Heart left ventricle (tissue), 16 donors: ENCODE results near the gene KRTAP10-6. TPM values are rescaled to one million over a fixed set of nuclear protein-coding genes. Genes with fewer than 3 reads are reported as not detected.
"Not testable (repeated sequence)": the region's sequence is repeated elsewhere in the genome, so short reads cannot be mapped to it uniquely, and the experiment has no call there.

Experiments
- ATAC-seq, 4 donors: fragments of 200-7000 bp; cut with Tn5 transposase; one replicate each; pipeline ENCODE4 v1.9.1; 2020 to 2022; ENCODE audit warnings: moderate library complexity in 4 of 4, mild to moderate bottlenecking in 3 of 4, moderate number of reproducible peaks in 1 of 4
- DNase-seq, 5 donors: peaks; one replicate each; pipeline ENCODE4 v3.0.0-alpha.2; 2020
- H3K27ac ChIP-seq, 12 donors: fragments of 200-600 bp; sonication (generic) in 4 of 12; one replicate each; pipeline versions ENCODE4 v1.5.0 to v1.8.0; 2016 to 2022; ENCODE audit warnings: mild to moderate bottlenecking in 2 of 12
- H3K27me3 ChIP-seq, 9 donors: fragments of 200-600 bp; sonication (generic) in 2 of 9; one replicate each; pipeline versions ENCODE4 v1.5.1 to v1.8.0; 2016 to 2022; ENCODE audit warnings: mild to moderate bottlenecking in 3 of 9
- H3K36me3 ChIP-seq, 9 donors: fragments of 200-600 bp; sonication (generic) in 2 of 9; one replicate each; pipeline versions ENCODE4 v1.5.0 to v1.8.0; 2018 to 2022; ENCODE audit warnings: mild to moderate bottlenecking in 2 of 9
- H3K4me1 ChIP-seq, 12 donors: fragments of 200-600 bp; sonication (generic) in 4 of 12; one replicate each; pipeline versions ENCODE4 v1.5.0 to v1.8.0; 2016 to 2022; ENCODE audit warnings: mild to moderate bottlenecking in 3 of 12
- H3K4me3 ChIP-seq, 12 donors: fragments of 200-600 bp; sonication (generic) in 4 of 12; one replicate each; pipeline versions ENCODE4 v1.5.0 to v1.8.0; 2017 to 2022; ENCODE audit warnings: mild to moderate bottlenecking in 9 of 12, moderate library complexity in 4 of 12
- H3K9me3 ChIP-seq, 12 donors: fragments of 200-600 bp; sonication (generic) in 4 of 12; one replicate each; pipeline versions ENCODE4 v1.5.0 to v1.8.0; 2016 to 2022; ENCODE audit warnings: mild to moderate bottlenecking in 1 of 12
- CTCF ChIP-seq, 12 donors: fragments of 200-600 bp; sonication (generic) in 4 of 12; IDR thresholded peaks; one replicate each; pipeline versions ENCODE4 v1.5.0 to v1.8.0; 2018 to 2022; ENCODE audit warnings: antibody characterized with exemption in 12 of 12, mild to moderate bottlenecking in 5 of 12
- POLR2A ChIP-seq, 2 donors: fragments of 450-650 bp; IDR thresholded peaks; one replicate each; pipeline ENCODE4 v1.6.1; 2017; ENCODE audit warnings: antibody characterized with exemption in 2 of 2, mild to moderate bottlenecking in 2 of 2, moderate library complexity in 2 of 2
- WGBS, 4 donors: extraction: QIAGEN DNeasy Blood & Tissue Kit in 2 of 4; methylation state at CpG; one replicate each; pipeline versions ENCODE4 v1.1.5 to v1.1.7; 2013 to 2018; 5-methylcytosine and 5-hydroxymethylcytosine counted together
- intact Hi-C, 10 donors: fragments of 100-400 bp; cut with DNase I; formaldehyde crosslinking; loops; one replicate each; pipeline versions ENCODE4 v1.11.1 to v1.14.2; 2022
- polyA plus RNA-seq, 2 donors: library from polyadenylated mRNA; stranded (reverse); fragments of 200-250 nt; gene quantifications; one replicate each; pipeline ENCODE4 v1.2.3, GENCODE V29; 2013
- total RNA-seq, 9 donors: library from RNA; depleted of rRNA in 2 of 9; stranded (reverse); fragments of >200 nt in 2 of 9; fragmentation: NEBNext Ultra II Directional in 3 of 9; extraction: Animal tissue kit (Norgen Biotek cat#: 25700) in 3 of 9; gene quantifications; one replicate each; pipeline versions ENCODE4 v1.1.0 to v1.2.4, GENCODE V29; 2016 to 2023
- donor health status: ischemic (EF 13 %, LVEDD 7.1; RV severe dilation, severe dysfunction).
- donor health status: healthy with polysubstance abuse.
- donor health status: DM: no; HTN: yes; CAD: no.
- donor health status: DM: no; HTN: no; CAD: no.
- donor health status: ischemic (EF 25% LVEDD 6.9; RV normal size, moderate dysfunction).
- donor health status: ischemic (EF 25% LVEDD 5.7; RV mildly dilated, moderate dysfunction).
- donor health status: healthy.
- donor health status: DM: yes; HTN: yes; CAD: no.
- donor health status: ischemic (EF 35%, LVEDD 5.7; RV mildly dilated, moderate dysfunction).
- donor health status: nonischemic (EF 11% LVEDD 7.7; RV severe dilation, severe dysfunction).
- donor health status: DM: yes; HTN: yes; CAD: no.
- donor health status: PGD.
- donor health status: ischemic (EF 29% LVEDD 5.4; RV normal size, mild dysfunction).
- donor health status: nonischemic (EF 23%, LVEDD 6.1; RV moderate dilation, normal function).

The KRTAP10-6 gene
- total and polyA plus RNA-seq, 11 donors = not detected

DNA sequence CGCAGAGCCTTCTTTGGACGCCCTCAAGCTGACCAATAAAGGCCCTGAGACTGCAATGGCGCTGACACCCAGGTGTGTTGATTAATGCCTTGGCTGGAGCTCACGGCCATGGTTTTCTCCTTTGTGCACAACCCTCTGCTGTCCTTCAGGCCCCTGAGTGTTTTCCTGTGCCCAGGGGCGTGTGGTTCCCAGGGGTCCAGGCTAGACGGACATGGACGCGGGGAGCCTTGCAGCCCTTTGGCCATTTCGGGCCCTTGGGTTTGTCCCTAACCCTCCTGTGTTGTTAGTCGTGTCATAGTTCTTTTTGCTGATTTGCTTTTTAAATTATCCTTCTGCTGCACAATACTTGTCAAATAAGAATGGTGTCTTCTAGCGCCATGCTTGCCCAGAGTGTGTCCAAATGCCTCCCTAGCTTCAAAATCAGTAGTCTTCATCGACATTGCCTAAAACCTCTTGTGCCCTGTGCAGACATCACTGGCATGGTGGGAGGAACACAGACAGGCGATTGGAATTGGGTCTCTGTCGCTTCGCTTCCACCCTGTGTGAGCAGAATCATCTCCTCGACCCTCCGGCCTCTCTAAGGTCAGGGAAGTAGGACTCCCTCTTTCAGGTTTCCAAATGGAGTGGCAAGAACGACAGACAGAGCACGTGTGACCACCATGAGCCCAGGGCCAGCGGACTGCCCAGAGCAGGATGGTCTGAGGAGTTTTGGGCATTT lies 16.8 kb downstream of the KRTAP10-6 start:
- intact Hi-C loops = no loop called here
- Histone ChIP-seq H3K27ac (no peak overlapping the region), H3K36me3 (no peaks in the 10 kb centered on the region), H3K4me1 (no peaks in the 10 kb centered on the region), H3K4me3 (no peak overlapping the region), H3K9me3 (peaks cover 0 to 36% (median 9%) of the 10 kb centered on the region in 12 donors), H3K27me3 (peaks cover 0 to 17% (median 0%) of the 10 kb centered on the region in 9 donors)
- no peak for DNase-seq
- 83 to 87% (median 86%) methylated on average over 17 to 20 of the region's 20 CpGs for WGBS, 4 donors
- no peak for ATAC-seq
- TF ChIP-seq CTCF (IDR thresholded peaks at IDR 0.05) (no peak), POLR2A (IDR thresholded peaks at IDR 0.05) (no peak)

- TF ChIP-seq POLR2A (IDR thresholded peaks at IDR 0.05) = no peak
- TF ChIP-seq CTCF (IDR thresholded peaks at IDR 0.05) = no peak
- Histone ChIP-seq H3K9me3 (peaks cover 0 to 37% (median 9%) of the 10 kb centered on the region in 12 donors), H3K4me1 (no peaks in the 10 kb centered on the region), H3K27ac (no peak overlapping the region), H3K27me3 (peaks cover 0 to 17% (median 0%) of the 10 kb centered on the region in 9 donors), H3K4me3 (no peak overlapping the region), H3K36me3 (no peaks in the 10 kb centered on the region)
- DNase-seq = no peak
- no peak for ATAC-seq
- 38 to 47% (median 42%) methylated on average over 18 to 21 of the region's 21 CpGs for WGBS, 4 donors
- intact Hi-C loops = no loop called here
Measured at GRCh38 chr21:44574457-44575306, 17.6 kb downstream of the KRTAP10-6 start.

DNA sequence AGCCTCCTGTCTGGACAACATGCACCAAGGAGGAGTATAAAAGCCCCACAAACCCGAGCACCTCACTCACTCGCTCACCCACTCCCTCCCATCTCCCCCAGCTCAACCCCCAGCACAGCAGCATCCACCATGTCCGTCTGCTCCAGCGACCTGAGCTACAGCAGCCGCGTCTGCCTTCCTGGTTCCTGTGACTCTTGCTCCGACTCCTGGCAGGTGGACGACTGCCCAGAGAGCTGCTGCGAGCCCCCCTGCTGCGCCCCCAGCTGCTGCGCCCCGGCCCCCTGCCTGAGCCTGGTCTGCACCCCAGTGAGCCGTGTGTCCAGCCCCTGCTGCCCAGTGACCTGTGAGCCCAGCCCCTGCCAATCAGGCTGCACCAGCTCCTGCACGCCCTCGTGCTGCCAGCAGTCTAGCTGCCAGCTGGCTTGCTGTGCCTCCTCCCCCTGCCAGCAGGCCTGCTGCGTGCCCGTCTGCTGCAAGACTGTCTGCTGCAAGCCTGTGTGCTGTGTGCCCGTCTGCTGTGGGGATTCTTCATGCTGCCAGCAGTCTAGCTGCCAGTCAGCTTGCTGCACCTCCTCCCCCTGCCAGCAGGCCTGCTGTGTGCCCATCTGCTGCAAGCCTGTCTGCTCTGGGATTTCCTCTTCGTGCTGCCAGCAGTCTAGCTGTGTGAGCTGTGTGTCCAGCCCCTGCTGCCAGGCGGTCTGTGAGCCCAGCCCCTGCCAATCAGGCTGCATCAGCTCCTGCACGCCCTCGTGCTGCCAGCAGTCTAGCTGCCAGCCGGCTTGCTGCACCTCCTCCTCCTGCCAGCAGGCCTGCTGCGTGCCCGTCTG lies 18.5 kb downstream of the KRTAP10-6 start, which contains the start of gene KRTAP10-4:
Gene KRTAP10-4, plus strand, starts transcription at position 100 of the 827 bp plus-strand sequence. Its CDS starts 30 bp downstream, at position 130.
- DNase-seq = peak in 1 of 5 donors; percentile 58

GRCh38 chr21:44572959-44573583 lies 19.2 kb downstream of the KRTAP10-6 start:
- ATAC-seq (no peak), DNase-seq (no peak)
- TF ChIP-seq POLR2A (IDR thresholded peaks at IDR 0.05) = no peak
- TF ChIP-seq CTCF (IDR thresholded peaks at IDR 0.05) = no peak
- H3K27ac ChIP-seq = no peak overlapping the region
- peaks cover 0 to 34% (median 9%) of the 10 kb centered on the region in 12 donors for H3K9me3 ChIP-seq
- H3K4me1 ChIP-seq = no peaks in the 10 kb centered on the region
- H3K4me3 ChIP-seq = no peak overlapping the region
- H3K27me3 ChIP-seq = peaks cover 0 to 21% (median 0%) of the 10 kb centered on the region in 9 donors
- H3K36me3 ChIP-seq = no peaks in the 10 kb centered on the region
- intact Hi-C loops = no loop called here
- WGBS, 4 donors = 79 to 87% (median 83%) methylated on average over 15 of the region's 15 CpGs

More for the DNA sequence above, 18.5 kb downstream of the KRTAP10-6 start, which contains the start of gene KRTAP10-4:
- H3K36me3 ChIP-seq, intact Hi-C loops, H3K4me1 ChIP-seq, H3K27ac ChIP-seq, H3K4me3 ChIP-seq: not testable (repeated sequence)
- H3K27me3 ChIP-seq = peaks cover 0 to 17% (median 0%) of the 10 kb centered on the region in 9 donors
- WGBS, 4 donors = 54 to 73% (median 59%) methylated on average over 15 to 22 of the region's 25 CpGs
- peak in 1 of 4 donors; percentile 44 for ATAC-seq
- H3K9me3 ChIP-seq = peaks cover 0 to 37% (median 9%) of the 10 kb centered on the region in 12 donors
